GM04503 (cell line): Measurements from ENCODE around the gene KCNAB2.

Source experiments
- DNase-seq: peaks from one replicate; pipeline ENCODE4 v3.0.0-alpha.2; 2012; ENCODE audit warnings: low read depth

The KCNAB2 gene

DNA sequence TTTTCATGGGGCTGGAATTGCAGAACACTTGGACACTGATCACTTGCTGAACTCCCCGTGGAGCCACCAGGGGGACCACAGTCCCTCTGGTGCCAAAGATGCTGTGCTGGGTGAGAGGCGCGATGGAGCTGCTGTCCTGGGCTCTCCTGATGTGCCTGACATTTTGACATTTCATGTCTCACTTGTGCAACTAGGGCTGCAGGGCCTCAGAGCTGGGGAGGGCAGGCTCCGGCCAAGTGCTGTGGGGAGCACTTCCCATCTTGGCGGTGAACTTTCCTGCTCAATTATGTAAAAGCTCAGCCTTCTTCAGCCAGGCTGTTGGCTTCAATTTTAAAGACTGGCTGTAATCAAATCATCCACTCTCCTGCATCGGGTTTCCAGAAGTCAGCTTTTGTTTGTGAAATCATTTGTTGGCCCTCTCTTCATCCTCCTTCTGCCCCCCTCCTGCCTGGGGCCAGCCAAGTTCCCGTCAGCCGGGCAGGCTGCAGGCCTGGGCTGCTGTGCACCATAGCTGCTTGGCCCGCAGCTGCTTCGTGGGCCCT lies 36.8 kb downstream of the KCNAB2 start:
- no peak for DNase-seq

DNA sequence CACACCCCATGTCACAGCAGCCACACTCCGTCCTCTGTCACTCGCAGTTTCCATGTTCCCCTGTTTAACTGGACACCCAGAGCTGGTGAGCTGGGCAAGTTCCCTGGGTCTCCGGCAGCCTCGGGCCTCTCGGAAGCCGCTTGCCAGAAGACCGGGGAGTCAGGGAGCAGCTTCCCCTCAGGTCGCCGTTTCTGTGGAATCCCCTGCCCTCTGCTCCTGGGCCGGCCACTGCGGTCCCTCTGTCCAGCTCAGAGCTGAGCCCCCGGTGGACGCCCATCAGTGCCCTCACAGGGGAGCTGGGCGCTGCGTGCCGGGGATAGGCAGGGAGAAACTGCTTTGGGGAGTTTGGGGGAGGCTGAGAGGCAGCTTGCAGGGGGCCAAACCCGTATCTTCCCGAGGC lies 37.7 kb downstream of the KCNAB2 start:
- no peak for DNase-seq

DNA sequence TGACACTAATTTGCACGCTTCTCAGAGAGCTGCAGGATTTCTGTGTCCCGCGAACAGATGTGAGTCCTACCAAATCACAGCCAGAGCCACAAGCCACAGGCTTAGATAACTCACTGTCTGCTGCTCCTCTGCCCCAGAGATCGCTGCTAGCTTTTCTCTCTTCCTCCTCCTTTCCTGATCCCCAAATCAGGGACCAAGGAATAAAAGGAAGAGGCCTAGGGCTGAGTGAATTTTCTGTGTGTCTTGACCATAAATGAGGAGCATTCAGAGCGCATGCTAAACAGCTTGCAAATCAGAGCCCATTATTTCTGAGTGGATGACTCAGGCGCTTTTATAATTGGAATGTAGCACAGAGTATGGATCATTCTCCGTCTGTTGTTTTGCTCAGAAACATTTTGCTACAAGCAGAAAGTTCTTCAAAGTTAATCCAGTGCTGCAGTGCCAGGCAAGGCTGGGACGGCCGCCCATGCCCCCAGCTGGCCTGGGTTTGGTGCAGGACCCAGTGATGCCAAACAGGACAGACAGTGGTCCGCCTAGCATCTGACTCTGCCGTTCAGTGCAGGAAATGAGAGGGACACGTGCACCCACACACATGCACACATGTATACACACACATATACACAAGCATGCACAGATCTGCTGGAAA lies 38.2 kb downstream of the KCNAB2 start:
- DNase-seq, result peak; percentile 31

DNA sequence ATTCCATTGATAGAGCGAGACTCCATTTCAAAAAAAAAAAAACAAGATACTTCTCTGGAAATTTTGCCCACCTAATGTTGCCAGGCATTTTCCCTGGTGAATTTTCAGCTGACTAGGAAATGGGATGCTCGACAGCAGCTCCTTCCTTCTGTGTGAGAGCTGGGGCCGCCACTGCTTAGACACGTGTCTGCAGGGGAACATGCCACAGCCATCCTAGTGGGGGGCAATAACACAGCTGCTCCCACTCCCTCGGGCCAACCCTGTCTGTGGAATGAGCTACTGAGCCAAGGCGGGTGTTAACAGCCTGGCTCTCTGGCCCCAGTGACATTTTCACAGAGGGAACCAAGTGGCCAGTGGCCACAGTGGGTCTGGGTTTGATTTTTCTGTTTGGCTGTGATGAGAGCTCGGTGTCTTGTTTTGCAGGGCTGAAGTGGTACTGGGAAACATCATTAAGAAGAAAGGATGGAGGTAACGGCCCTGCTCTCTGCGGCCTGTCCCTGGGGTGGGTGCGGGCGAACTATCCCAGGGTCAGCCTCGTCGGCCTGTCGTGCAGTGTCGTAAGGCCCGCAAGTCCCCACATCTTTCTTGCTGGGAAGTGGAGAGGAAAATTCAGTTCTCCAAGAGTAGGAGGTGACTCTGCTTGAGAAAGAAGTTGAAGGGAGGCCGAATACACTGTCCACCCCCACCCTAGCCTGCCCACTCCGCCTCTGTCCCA lies 39.2 kb downstream of the KCNAB2 start:
- DNase-seq, result no peak

DNA sequence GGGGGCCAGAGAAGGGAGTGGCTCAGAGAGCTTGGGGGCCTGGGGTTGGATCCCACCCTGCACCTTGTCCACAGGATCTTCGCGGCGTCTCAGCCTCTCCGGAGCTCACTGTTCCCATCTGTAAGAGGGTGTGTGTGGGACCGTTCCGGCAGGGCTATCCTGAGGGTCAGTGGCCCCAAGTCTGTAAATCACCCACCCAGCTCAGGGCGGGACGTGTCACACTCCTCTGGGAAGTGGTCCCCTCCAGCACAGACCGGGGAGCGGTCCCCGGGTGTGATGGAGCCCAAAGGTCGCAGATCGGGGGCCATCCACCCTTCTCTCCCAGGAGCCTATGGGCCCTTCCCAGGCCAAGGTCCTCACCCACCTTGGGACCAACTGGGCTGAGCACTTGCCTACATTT lies 40.0 kb downstream of the KCNAB2 start:
- DNase-seq, result no peak

DNA sequence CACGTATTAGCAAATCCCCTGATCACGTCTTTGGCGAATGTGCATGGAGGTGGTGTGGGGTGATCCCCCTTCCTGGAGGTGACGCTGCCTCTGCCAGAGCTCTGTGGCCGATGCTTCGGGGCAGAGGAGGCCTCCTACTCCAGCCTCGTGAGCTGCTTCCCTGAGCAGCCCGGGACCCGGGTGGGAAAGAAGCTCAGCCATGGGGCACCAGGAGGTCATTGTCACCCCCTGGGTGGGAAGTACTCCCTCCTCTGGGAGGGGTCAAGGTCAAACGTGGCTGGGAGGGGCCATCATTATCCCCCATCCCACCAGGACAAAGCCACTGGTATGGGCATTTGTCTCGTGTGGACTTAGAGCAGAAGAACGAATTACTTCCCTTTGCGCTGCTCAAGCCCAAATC lies 40.7 kb downstream of the KCNAB2 start:
- no peak for DNase-seq

DNA sequence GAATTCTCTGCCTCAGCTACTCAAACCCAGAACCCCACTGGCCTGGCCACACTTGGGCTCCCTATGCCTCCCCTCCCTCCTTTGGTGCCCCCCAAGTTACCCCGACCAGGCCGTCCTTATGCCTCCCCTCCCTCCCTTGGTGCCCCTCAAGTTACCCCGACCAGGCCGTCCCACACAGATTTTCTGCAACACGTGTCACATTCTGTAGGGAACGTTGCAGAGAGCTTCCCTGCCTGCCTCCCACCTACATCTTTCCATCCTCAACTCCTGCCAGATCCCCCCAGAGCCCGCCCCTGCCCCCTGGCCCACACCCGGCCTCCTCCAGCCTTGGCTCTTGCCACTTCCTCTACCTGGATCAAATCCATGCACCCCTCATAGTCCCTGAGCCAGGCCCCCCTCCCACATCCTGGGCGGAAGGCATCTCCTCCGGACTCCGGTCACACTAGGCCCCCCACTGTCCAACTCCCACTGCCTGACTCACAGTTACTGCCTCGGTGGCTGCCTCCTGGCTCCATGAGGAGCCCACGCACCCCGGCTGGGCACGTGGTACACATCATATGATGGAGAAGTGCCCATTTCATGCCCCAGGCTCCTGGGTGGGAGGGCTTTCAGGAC lies 41.2 kb downstream of the KCNAB2 start:
- no peak for DNase-seq

DNA sequence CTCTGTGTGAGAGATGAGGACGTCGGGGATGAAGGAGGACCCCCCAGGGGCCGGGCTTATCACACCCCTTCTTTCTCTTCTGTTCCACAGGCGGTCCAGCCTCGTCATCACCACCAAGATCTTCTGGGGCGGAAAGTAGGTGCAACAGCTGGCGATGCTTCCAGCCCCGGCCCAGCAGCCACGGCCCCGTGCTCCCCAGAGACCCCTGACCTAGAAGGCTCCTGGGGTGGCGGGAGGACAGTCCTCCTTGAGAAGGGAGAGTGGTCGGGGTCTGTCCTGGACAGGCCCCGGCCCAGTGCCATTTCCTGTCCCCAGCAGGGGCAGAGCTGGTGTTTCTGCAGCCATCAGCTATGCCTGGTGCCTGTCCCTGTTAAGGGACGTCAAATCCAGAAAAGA lies 41.7 kb downstream of the KCNAB2 start:
- DNase-seq, result no peak

DNA sequence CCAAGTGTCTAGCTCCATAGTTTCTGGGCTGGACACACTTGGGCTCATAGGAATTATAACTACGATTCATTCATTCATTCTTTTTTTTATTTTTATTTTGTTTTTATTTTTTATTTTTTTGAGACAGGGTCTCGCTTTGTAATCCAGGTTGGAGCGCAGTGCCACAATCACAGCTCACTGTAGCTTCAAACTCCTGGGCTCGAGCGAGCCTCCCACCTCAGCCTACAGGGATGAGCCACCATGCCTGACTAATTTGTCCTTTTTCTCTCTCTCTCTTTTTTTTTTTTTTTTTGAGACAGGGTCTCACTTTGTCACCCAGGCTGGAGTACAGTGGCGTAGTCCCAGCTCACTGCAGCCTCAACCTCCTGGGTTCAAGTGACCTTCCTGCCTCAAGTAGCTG lies 42.3 kb downstream of the KCNAB2 start:
- DNase-seq, result no peak

DNA sequence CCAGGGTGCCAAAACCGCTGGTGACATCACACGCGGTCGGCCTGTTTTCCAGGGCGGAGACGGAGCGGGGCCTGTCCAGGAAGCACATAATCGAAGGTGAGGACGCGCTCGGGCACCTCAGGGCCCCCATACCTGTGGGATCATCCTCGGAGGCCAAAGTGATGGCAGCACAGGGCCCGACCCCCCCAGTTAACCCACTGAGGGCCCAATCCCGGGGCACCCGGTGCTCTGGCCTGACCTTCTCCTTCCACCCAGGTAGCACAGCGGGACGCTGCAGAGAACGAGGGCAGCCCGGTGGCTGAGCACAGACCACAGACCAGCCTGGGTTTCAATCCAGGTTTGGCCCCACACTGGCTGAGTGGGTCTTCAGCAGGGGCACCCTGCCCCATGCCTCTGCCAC lies 43.3 kb downstream of the KCNAB2 start:
- DNase-seq, result no peak

DNA sequence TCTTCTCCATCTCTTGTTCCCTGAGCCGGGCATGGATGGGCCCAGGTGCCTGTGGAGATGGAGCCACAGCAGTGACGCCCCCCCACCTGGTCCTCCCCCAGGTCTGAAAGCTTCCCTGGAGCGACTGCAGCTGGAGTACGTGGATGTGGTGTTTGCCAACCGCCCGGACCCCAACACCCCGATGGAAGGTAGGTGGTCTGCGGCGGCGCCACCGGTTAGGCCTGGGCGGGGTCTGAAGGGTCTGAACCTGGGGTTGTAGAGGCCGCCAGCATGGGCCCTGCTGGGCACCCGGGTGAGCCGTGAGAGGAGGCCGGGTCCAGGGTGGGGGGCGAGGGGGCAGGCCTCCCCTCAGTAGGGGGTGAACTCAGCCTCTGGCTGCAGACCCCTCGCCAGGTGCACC lies 44.6 kb downstream of the KCNAB2 start:
- no peak for DNase-seq

DNA sequence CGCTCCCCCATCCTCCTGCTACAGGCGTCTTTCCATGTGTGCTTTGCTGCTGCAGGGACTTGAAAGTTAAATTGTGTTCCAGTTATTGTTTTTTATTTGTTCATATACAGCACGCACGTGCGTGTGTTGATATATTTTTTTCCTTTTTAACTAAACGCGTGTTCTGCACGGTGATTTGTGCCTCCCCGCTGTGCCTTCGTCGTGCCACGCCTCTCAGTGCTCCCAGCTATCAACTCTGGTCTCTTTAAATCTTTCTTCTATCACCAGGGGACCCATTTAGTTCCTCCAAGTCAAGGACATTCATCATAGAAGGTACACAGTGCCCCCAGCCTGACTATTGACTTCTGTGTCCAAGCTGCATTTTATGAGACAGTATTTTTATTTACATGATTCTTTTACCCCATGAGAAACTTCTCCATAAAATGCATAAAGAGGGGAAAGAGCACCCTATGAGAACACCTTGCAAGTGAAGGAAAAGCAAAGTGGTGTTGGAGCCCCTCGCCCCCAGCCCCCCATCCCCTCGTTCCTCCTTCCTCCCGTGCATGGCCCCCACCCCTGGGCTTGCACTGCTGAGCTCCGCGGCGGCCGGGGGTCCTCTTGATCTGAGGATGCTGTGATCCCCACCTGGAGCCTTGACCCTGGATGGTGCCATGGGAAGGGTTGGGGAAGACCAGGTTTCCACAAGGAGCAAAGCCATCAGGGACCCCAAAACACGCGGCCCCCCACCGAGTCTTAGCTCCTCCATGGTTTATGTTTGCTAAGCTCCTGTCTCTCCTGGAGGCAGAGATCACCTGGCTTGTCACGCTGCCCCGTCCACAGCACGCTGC lies 45.5 kb downstream of the KCNAB2 start:
- DNase-seq, result no peak

DNA sequence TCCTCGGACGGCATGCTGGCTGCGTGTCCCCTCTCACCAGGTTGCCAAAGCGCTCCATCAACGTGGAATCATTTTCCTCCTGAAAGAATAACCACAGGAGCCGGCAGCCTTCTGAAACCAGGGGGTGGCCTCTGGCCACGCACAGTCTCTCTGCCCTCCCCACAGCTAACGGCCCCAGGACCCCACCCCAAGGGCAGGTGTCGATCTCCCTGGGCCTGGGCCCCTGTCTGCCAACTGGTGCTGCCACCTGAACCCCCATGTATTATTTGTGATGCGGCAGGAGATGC lies 46.1 kb downstream of the KCNAB2 start:
- DNase-seq, result no peak

DNA sequence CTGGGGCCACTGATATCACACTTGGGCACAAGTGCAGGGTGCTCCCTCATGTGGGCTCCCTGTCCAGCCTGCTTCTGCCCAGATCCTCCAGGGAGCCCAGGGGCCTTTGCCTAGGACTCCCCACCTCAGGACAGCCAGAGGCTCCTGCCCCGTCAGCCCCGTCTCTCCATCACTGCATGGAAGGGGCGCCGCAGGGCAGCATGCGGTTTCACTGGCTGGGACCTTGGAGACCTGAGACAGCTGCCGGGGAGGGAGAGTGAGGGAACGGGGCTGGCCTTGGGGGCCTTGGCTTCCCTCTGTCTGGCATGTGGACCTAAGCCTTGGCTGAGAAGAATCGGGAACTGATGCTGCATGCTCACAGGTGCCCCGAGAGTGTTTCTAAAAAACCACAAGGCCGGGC lies 46.5 kb downstream of the KCNAB2 start:
- DNase-seq, result no peak

DNA sequence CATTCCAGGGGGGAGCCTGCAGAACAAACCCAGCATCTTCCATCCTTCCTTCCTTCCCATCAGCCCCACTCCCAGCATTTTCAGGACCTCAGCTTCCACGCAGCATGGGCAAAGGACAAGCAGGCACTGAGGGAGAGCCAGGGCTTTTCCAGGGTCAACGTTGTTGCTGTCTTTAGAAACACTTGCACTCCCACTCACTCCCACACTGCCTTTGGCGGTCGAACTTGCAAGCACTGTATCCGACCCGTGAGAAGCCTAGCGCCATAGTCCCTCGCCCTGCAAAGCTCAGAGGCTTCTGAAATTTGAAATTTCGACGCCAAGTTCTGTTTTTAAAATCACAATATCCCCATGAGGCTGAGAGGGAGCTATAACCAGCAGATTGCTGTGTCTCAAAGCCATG lies 47.4 kb downstream of the KCNAB2 start:
- no peak for DNase-seq

DNA sequence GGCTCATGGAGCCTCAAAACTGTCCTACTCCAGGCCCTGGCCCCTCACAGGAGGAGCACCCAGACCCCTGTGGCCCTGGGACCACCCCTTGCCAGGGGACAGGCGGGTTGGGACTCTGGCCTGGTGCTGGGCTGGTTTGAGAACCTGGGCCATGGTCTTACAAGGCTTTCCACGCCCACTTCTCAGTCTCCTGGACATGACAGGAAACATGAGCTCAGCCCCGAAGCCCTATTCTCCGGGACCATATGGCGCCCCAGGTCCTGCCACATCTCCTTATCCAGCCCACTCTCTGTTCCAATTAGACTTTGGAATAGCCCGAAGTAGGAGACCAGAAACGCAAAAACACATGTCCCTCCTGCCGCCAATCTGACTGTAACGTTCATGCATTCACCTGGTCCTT lies 47.9 kb downstream of the KCNAB2 start:
- DNase-seq, result no peak

DNA sequence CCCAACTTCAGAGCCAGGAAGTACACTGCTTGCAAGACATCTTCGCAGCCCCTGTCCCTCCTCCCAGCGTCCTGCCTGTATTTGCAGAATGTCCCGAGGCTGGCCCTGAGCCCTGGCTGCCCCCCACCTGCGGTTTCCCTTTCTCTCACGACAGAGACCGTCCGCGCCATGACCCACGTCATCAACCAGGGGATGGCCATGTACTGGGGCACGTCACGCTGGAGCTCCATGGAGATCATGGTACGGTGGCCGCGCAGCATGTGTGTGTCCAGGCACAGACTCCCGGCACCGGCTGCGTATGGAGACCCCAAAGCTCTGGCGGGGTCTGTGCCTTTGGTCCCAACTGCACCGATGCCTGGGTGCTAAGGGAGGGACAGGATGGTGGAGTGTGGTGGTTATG lies 48.6 kb downstream of the KCNAB2 start:
- no peak for DNase-seq

DNA sequence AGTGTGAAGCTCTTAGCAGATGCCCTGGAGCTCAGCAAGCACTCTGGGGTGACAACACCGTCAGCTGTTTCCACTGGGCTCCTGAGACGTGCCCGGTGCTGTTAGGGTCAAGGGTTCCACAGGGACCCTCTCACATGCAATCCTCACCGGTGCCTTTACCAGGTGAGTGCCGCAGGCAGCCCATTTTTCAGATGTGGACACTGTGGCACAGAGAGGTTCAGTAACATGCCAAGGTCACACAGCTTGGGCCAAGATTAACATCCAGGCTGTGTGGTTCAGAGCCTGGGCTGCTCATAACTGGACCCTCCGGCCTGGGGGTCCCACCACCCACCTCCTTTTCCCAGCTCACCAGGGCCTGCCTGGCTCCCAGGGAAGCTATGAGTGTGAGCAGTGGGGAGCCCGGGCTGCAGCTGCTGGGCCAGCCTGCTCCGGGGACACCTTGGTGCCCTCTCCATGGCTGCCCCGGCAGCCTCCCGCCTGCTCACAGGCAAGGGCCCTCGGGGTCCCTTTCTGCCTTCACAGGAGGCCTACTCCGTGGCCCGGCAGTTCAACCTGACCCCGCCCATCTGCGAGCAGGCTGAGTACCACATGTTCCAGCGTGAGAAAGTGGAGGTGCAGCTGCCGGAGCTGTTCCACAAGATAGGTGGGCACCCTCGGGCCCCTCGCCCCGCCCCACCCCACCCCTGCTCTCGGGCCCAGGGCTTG lies 49.3 kb downstream of the KCNAB2 start:
- DNase-seq, result no peak

DNA sequence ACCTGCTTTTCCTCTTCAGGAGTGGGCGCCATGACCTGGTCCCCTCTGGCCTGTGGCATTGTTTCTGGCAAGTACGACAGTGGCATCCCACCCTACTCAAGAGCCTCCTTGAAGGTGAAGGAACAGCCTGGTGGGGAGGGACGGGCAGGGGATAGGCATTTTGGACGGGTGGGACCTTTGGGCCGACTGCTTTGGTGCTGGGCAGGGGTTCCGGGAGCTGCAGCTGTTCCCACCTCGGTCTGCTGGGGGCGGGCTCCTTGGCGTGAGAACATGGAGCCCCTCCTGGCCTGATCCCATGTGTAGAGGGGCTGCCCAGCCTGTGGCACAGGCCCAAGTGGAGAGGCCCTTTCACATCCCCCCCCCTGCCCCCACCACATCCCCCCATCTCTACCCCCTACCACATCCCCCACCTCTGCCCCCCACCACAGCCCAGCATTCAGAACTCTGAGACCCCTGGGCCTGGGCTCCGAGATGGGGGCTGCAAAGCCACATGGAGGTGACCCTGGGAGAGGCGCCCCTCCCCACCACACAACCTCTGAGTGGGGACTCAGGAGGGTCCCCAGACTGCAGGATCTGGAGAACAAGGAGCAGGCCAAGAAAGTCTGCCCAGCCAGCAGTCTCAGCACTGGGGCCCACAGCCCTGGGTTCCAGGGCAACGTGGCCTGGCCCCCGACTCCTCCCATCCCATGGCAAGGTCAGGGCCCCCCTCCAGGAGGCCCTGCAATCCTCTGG lies 50.0 kb downstream of the KCNAB2 start:
- no peak for DNase-seq

DNA sequence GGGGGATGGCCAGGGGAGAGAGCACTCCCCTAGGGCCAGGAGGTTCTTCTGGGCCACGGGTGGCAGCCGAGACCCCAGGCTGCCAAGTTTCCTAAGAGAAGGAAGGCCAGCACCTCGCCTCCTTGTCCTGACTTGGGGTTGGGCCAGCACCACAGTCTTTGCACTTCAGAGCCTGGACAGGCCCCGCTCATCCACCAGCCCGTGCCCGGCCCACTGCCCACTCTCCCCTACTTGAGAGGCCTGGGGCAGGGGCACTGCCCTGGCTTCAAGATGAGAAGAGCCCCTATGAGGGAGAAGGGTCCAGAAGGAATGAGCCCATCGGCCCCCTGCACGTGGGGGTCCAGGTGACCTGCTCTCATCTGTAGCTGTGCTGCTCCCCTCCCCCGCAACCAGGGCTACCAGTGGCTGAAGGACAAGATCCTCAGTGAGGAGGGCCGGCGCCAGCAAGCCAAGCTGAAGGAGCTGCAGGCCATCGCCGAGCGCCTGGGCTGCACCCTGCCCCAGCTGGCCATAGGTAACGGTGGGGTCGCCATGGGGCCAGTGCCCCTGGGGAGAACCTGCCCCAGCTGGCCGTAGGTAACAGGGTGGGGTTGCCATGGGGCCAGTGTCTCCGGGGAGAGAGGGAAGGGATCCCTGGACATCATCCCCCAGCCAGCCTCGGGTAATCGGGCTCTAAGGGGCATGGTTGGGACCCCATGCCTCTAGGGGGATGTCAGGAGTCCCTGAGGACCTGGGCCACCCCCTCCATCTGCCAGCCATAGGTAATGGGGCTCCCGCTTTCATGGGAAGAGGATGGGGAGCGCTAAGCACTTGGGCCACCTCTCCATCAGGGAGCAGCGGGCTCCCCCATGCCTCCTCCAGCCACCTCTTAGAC lies 50.8 kb downstream of the KCNAB2 start:
- no peak for DNase-seq
